HG02973 (cell line): ENCODE data around the gene TUSC2.
A peak's percentile ranks its signal among the peaks of the same experiment; 100 is the strongest.

Source experiments
- ATAC-seq: cut with Tn5 transposase; IDR thresholded peaks from one replicate; pipeline ENCODE4 v1.9.1; 2021; ENCODE audit warnings: moderate library complexity; ENCODE audit not compliant: unreplicated experiment

Gene TUSC2

GRCh38 chr3:50337175-50337861 lies 9.3 kb upstream of the TUSC2 start:
- ATAC-seq: peak; percentile 65

DNA sequence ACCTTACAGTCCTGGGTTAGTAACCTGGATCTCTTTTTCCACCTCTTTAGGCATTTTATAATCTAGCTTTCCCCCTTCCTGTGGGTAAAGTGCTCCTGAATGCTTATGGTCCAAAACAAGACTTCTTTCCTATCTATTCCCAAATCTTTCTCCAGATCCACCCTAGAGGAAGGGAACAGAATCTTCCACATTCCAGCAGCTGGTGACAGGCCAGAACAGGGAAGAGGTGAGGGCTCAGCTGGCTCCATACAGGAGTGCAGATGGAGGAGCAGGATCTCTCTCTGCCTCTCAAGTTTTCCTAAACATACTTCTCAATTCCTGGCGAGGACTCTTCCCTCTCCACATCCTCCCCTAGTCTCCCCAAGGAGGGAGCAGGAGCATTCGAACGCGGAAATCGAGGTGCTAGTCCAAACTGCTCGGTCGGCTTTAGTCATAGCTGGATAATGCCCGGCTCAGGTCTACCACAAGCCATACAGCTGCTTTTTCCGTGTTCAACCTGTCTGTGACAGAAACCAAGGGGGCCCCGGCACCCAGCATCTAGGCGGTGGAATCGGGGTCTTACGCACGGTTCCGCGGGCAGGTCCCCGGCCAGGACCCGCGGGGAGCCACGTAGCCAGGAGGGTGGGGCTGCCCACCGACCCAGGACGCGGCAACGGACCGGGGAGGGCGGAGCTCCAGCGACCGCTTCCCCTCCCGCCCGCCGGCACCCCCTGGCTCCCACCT lies 8.6 kb upstream of the TUSC2 start:
- ATAC-seq: peak; percentile 32

DNA sequence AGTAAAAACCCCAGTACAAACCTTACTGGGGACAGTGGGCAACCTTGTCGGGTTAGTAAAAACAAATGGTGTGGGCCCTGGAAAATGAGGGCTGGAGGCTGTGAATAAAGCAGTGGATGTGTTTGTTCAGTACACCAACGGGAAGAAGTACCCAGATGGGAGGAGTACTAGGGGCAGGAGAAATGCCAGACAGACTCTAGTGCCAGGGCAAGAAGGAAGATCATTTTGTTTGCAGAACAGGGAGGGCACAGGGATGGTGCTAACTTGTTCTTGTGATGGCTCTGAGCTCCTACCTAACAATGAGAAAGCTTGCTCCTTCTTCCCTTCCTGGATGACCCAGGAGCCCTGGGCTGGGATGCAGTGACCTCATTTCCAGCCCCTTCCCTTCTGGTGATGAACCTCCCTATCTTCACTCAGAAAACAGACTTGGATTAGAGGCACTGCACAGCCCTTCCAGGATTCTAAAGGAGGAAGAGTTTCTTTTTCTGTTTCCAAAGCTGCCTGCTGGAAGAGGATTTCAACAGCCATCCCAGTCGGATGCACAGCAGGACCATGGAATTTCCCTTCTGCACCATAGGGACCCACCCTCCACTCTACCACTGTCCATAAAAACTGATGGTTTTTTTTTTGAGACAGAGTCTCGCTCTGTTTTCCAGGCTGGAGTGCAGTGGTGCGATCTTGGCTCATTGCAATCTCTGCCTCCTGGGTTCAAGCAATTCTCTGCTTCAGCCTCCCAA lies 6.5 kb upstream of the TUSC2 start:
- ATAC-seq: no peak

- ATAC-seq: no peak
Observed at GRCh38 chr3:50333744-50334328, 5.8 kb upstream of the TUSC2 start.

DNA sequence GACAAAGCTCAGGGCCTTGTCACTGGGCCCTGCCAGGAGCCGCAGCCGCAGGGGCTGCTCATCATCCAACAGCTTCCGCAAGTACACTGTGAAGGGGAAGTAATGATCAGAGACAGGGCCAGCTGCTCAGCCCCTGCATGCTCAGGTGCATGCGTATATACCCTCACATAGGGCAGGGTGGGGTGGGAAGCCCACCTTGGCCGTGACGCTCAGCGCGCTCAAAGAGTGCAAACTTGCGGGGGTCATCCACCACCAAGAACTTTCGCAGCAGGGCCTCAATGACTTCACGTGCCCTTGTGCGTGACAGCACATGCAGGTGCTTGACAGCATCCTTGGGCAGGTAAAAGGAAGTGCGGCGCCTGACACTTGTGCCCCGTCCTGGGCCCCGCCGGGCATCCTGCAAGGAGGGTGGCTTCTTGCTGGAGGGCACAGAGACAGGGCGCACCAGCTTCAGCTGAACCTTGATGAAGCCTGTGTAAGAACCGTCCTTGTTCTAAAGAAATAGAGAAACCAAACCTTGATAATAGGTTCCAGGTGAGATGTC lies 3.4 kb upstream of the TUSC2 start:
- no peak for ATAC-seq

DNA sequence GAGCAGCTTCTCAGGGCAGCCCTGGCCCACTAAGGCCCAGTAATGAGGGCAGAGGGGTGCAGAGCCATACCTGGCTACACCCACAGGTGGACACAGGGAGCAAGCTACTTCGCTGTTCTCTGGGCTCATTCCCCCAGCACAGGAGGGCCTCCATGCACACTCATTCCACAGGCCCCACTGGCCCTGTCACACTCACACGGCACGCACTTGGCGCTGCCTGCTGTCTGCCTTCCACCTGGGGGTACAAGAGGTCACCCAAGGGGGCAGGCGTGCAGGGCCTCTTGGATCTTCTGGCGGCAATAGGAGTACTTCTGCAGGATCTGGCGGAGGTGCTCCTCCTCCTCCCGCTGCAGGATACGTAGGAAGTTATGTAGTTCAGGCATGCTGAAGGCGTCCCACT lies 2.3 kb upstream of the TUSC2 start:
- ATAC-seq: no peak

- no peak for ATAC-seq
Observed at GRCh38 chr3:50327129-50327528, 894 bp downstream of the TUSC2 start.

- no peak for ATAC-seq
Observed at GRCh38 chr3:50326182-50326541, 1.9 kb downstream of the TUSC2 start.

- no peak for ATAC-seq
Observed at GRCh38 chr3:50325497-50326181, 2.4 kb downstream of the TUSC2 start.

- ATAC-seq: no peak
Observed at GRCh38 chr3:50325113-50325480, 2.9 kb downstream of the TUSC2 start.

- no peak for ATAC-seq
Observed at GRCh38 chr3:50324351-50325112, 3.5 kb downstream of the TUSC2 start.

DNA sequence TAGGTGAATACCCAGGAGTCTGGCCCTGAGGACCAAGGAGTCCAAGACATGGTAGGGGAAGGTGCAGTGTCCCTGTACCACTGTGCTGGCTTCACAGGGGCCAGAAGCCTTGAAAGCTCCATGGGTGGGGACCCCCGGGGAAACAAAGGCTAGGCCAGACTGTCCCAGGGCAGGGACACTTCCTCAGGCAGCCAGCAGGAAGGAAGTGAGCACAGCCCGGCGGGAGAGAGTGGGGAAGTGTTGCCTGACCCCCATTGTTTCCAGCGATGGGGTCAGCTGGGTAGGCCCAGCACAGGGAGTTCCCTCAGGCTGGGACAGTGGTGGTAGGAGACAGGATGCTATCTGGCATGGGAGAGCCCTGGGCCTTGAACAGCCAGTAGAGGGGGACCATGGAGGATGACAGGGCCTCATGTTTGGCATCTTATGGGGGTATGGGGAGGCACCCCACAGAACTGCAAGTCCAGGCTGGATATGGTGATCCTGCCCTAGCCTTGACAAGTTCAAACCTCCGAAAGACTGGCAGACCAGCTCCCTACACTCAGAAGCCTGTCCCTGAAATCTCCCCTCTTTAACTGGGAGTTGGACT lies 4.3 kb downstream of the TUSC2 start:
- ATAC-seq: no peak

DNA sequence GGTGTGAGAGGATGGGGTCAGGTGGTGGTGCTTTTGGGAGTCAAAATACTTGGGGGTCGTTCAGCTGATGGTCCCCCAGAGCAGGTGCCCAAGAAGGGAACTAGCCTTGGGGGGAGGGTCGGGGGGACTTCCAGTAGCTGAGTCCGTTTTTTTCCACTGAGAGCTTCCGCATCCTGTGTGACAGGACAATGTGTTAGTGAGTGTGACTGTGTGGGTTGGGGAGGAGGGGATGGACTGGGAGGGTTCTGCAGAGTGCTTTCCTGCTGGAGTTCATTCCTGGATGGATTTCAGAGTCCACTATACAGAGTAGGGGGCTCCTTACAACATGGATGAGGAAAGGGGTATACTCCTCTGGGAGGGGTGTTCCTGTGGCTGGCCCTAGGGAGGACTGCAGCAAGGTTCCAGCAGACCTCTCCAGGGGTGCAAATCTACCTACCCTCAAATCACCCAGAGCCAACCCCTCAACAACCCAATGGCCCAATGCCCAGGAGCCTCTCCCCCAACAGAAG lies 4.9 kb downstream of the TUSC2 start:
- ATAC-seq: no peak

- ATAC-seq: no peak
Observed at GRCh38 chr3:50322386-50323091, 5.5 kb downstream of the TUSC2 start, which contains the start of gene HYAL2. Gene HYAL2, minus strand, starts transcription at chr3:50322745. Its CDS starts 2,256 bp downstream, at chr3:50320489.

- no peak for ATAC-seq
Observed at GRCh38 chr3:50322115-50322385, 6.0 kb downstream of the TUSC2 start.

DNA sequence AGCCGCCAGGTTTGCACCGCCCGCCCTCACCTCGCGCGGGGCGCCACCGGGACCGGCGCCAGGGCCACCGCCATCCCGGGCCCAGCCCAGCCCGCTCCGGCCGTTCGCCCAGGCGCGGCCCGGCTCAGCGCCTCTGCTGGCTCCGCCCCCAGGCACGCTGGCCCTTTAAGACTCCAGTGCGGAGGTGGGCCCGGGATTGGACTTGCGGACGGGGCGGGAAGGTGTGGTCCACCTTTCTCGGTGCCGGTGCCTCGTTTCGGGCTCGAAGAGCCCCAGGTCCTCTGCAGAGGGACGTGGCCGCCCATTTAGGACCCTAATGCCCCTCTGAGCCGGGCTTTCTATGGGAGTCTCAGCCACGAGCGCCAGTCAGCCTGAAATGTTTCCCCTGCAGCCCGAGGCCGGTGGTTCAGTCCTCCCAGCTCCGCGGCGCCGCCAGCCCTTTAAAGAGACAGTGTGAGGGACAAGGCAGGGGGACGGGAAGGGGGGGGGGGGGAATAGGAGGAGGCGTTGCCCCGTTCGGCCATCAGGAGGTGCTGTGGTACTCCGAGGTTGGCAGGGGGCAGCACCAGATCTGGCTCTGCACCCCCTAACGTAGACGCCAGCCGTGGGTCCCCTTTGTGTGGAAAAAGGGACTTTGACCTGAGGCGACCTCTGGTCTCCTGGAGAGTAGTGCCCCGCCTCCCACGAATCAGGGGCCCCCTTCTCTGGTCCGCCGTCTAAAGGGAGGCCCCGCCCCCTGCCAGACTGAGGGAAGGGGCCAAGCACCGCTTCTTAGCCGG lies 6.5 kb downstream of the TUSC2 start:
- peak; percentile 72 for ATAC-seq

GRCh38 chr3:50320853-50321335 lies 7.1 kb downstream of the TUSC2 start:
- ATAC-seq: peak; percentile 36
